Natural killer cell (primary cell): ENCODE measurements around the gene TATDN2. TPM values are rescaled to one million over a fixed set of nuclear protein-coding genes. Genes with fewer than 3 reads are reported as not detected.

Experiments used
- ATAC-seq, 3 donors: fragments of 150-1000 bp in 2 of 3; fragments of 200-7000 bp in 1 of 3; cut with Tn5 transposase; 1 replicate in 1 of 3; 2 replicates in 2 of 3; pipeline ENCODE4 v1.10.0; 2021; ENCODE audit warnings: mild to moderate bottlenecking in 2 of 3, moderate library complexity in 2 of 3
- DNase-seq, 2 donors: peaks; one replicate each; pipeline versions ENCODE4 v3.0.0 to v3.0.0-alpha.2; 2013 to 2021; ENCODE audit warnings: mixed read lengths in 1 of 2
- H3K27ac ChIP-seq: one replicate; pipeline ENCODE4 v1.5.1; 2013; ENCODE audit warnings: mild to moderate bottlenecking, low read length
- H3K27me3 ChIP-seq: one replicate; pipeline ENCODE4 v1.6.1; 2013; ENCODE audit warnings: low read length; ENCODE audit not compliant: control insufficient read depth, insufficient read depth
- H3K36me3 ChIP-seq: one replicate; pipeline ENCODE4 v1.6.1; 2013; ENCODE audit warnings: low read length; ENCODE audit not compliant: control insufficient read depth, insufficient read depth
- H3K4me1 ChIP-seq: one replicate; pipeline ENCODE4 v1.6.1; 2013; ENCODE audit warnings: low read length; ENCODE audit not compliant: control insufficient read depth, insufficient read depth
- H3K4me3 ChIP-seq: one replicate; pipeline ENCODE4 v1.5.1; 2013; ENCODE audit warnings: low read length
- H3K9me3 ChIP-seq: one replicate; pipeline ENCODE4 v1.6.1; 2013; ENCODE audit warnings: low read length; ENCODE audit not compliant: control insufficient read depth, insufficient read depth
- H3K27ac Mint-ChIP-seq, 2 donors: one replicate each; pipeline ENCODE4 v1.8.0; 2022; ENCODE audit warnings: mild to moderate bottlenecking in 2 of 2, mixed read lengths in 2 of 2, moderate library complexity in 1 of 2
- H3K27me3 Mint-ChIP-seq, 2 donors: one replicate each; pipeline ENCODE4 v1.8.0; 2022; ENCODE audit warnings: low read depth in 2 of 2, mixed read lengths in 2 of 2
- H3K36me3 Mint-ChIP-seq: one replicate; pipeline ENCODE4 v1.8.0; 2022; ENCODE audit warnings: mixed read lengths
- H3K4me1 Mint-ChIP-seq, 2 donors: one replicate each; pipeline ENCODE4 v1.8.0; 2022; ENCODE audit warnings: mixed read lengths in 2 of 2
- H3K4me3 Mint-ChIP-seq: one replicate; pipeline ENCODE4 v1.8.0; 2022; ENCODE audit warnings: mild to moderate bottlenecking, moderate library complexity, mixed read lengths
- H3K9me3 Mint-ChIP-seq, 2 donors: one replicate each; pipeline ENCODE4 v1.8.0; 2022; ENCODE audit warnings: mixed read lengths in 2 of 2
- WGBS: methylation state at CpG from one replicate; pipeline ENCODE4 v1.1.7; 2013; ENCODE audit warnings: missing lambda C conversion rate; ENCODE audit not compliant: insufficient coverage; 5-methylcytosine and 5-hydroxymethylcytosine counted together
- intact Hi-C: fragments of 100-400 bp; cut with micrococcal nuclease; formaldehyde crosslinking; loops from one replicate; pipeline ENCODE4 v1.14.2; 2022
- total RNA-seq, 4 donors: library from RNA; stranded (reverse); fragments of 120-200 nt in 1 of 4; gene quantifications; one replicate each; pipeline versions ENCODE4 v1.2.3 to v1.2.4, GENCODE V29; 2013 to 2022
- TF ChIP-seq, protein P1 (sequence below): fragments of 200-600 bp; IDR thresholded peaks from one replicate; pipeline ENCODE4 v1.8.0; 2022; ENCODE audit warnings: antibody characterized with exemption

Gene TATDN2
- total RNA-seq, 3 donors from 2014 or later (not counting 1 experiment from before 2014, with no cell fraction given), result 75.6 to 99.4 (median 88.4) TPM

DNA sequence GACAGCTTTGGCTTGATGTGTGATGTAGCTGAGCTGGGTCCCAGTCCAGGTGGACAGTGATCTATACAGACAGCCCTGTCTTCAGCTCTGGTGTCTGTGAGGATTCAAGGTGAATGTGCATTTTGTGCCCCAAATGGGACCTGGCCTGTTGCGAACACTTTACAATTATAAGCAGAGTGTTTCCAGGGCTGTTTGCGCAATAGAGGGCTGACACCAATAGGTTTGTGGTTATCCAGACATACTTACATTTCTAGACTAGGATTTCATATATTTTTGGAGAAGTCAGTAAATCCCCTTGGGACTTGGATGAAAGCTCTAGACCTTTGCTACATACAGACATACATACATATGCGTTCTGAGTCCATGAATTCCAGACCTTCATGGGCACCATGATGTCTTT is 4.2 kb upstream of the TATDN2 start:
- Histone ChIP-seq H3K4me1 (peaks cover 38% of the 10 kb centered on the region), H3K27me3 (no peaks in the 10 kb centered on the region), H3K27ac (no peak overlapping the region), H3K9me3 (peaks cover 7% of the 10 kb centered on the region), H3K4me3 (no peak overlapping the region), H3K36me3 (peaks cover 5% of the 10 kb centered on the region)
- H3K27ac Mint-ChIP-seq, result peak overlapping the region; percentile 95 to 96
- peaks cover 18% of the 10 kb centered on the region for H3K36me3 Mint-ChIP-seq
- H3K4me3 Mint-ChIP-seq, result no peak overlapping the region
- H3K9me3 Mint-ChIP-seq, result peaks cover 5 to 6% of the 10 kb centered on the region in 2 donors
- TF ChIP-seq, protein P1, sequence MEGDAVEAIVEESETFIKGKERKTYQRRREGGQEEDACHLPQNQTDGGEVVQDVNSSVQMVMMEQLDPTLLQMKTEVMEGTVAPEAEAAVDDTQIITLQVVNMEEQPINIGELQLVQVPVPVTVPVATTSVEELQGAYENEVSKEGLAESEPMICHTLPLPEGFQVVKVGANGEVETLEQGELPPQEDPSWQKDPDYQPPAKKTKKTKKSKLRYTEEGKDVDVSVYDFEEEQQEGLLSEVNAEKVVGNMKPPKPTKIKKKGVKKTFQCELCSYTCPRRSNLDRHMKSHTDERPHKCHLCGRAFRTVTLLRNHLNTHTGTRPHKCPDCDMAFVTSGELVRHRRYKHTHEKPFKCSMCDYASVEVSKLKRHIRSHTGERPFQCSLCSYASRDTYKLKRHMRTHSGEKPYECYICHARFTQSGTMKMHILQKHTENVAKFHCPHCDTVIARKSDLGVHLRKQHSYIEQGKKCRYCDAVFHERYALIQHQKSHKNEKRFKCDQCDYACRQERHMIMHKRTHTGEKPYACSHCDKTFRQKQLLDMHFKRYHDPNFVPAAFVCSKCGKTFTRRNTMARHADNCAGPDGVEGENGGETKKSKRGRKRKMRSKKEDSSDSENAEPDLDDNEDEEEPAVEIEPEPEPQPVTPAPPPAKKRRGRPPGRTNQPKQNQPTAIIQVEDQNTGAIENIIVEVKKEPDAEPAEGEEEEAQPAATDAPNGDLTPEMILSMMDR, result no peak
- intact Hi-C loops, result loop anchor here (5.0 to 10.0 kb wide), 2 partner anchors 52 to 259 kb away; partner anchors contain the start of gene EMC3
- no peaks in the 10 kb centered on the region for H3K27me3 Mint-ChIP-seq
- DNase-seq (no peak), ATAC-seq (no peak)
- peaks cover 43 to 45% of the 10 kb centered on the region in 2 donors for H3K4me1 Mint-ChIP-seq
- WGBS, result 100% methylated on average over 2 of the region's 3 CpGs

DNA sequence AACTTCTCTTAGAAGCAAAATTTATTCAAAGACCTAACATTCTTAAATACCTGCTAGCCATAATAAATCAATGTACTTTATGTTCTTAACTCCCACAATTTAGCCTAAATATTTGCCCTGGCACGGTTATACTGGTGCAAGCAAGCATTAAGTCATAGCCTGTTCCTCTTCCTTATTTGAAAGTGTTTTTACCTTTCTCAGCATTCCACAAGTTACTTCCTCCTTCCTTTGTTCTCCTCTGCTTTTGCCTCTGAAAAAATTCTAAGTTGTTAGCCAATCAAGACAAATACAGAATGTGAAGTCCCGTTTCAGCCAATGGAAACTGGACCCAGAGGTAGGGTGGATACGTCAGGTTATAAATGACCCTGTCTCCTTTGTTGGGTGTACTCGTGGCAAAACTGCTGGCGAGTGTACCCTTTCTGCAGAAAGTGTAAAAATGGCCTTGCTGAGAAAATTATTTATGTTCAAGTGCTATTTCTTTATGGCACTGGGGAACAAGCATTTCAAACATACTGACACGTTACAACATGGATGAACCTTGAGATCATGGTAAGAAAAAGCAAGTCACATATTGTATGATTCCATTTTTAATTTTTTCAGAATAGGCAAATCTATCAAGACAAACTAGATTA is 3.1 kb upstream of the TATDN2 start:
- ATAC-seq (no peak), DNase-seq (no peak)
- Histone ChIP-seq H3K4me1 (peaks cover 47% of the 10 kb centered on the region), H3K27ac (no peak overlapping the region), H3K27me3 (no peaks in the 10 kb centered on the region), H3K9me3 (peaks cover 7% of the 10 kb centered on the region), H3K36me3 (no peaks in the 10 kb centered on the region), H3K4me3 (no peak overlapping the region)
- Mint-ChIP-seq H3K9me3 (peaks cover 5 to 6% of the 10 kb centered on the region in 2 donors), H3K27me3 (no peaks in the 10 kb centered on the region), H3K36me3 (peaks cover 18% of the 10 kb centered on the region), H3K4me3 (no peak overlapping the region), H3K4me1 (peaks cover 47 to 50% of the 10 kb centered on the region in 2 donors), H3K27ac (no peak overlapping the region)
- intact Hi-C loops, result loop anchor here (5.0 to 10.0 kb wide), 2 partner anchors 128 to 260 kb away; partner anchors contain the start of genes BRK1 and EMC3
- TF ChIP-seq, protein P1, result no peak
- WGBS, result 97% methylated on average over 6 of the region's 6 CpGs

DNA sequence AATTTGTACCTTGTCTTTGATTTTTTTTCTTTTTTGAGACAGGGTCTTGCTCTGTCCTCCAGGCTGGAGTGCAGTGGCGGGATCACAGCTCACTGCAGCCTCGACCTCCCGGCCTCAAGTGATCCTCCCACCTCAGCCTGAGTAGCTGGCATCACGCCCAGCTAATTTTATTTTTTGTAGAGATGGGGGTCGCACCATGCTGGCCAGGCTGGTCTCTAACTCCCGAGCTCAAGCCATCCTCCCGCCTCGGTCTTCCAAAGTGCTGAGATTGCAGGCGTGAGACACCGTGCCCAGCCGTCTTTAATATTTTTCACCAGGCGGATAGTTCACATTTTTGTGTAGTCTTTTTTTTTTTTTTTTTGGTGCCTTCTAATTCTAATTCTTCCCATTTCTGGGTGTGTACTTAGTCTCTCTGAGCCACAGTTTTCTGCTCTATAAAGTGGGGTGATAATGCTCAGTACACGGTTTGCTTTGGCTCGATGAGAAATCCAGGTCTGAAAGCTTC is 528 bp upstream of the TATDN2 start:
- Histone ChIP-seq H3K4me3 (peak overlapping the region; percentile 30), H3K27ac (peak overlapping the region; percentile 30), H3K9me3 (peaks cover 7% of the 10 kb centered on the region), H3K4me1 (peaks cover 36% of the 10 kb centered on the region), H3K36me3 (peaks cover 2% of the 10 kb centered on the region), H3K27me3 (no peaks in the 10 kb centered on the region)
- WGBS, result 65% methylated on average over 14 of the region's 14 CpGs
- intact Hi-C loops, result loop anchor here (1.0 to 10.0 kb wide), 3 partner anchors 130 to 263 kb away; partner anchors contain the start of genes BRK1, EMC3 and FANCD2
- Mint-ChIP-seq H3K36me3 (peaks cover 18% of the 10 kb centered on the region), H3K4me1 (peaks cover 57 to 60% of the 10 kb centered on the region in 2 donors), H3K9me3 (peaks cover 5 to 6% of the 10 kb centered on the region in 2 donors), H3K4me3 (peak overlapping the region; percentile 90), H3K27me3 (no peaks in the 10 kb centered on the region), H3K27ac (peak overlapping the region; percentile 90 to 95)
- ATAC-seq (no peak), DNase-seq (no peak)
- TF ChIP-seq, protein P1, result no peak
